CD4-positive, alpha-beta T cell (primary cell): ENCODE measurements around the gene TRIM13. TPM values are rescaled to one million over a fixed set of nuclear protein-coding genes. Genes with fewer than 3 reads are reported as not detected.
A peak's percentile ranks its signal among the peaks of the same experiment; 100 is the strongest.
"Not testable (repeated sequence)": the region's sequence is repeated elsewhere in the genome, so short reads cannot be mapped to it uniquely, and the experiment has no call there.

Experiments used
- ATAC-seq: fragments of 200-7000 bp; cut with Tn5 transposase; one replicate; pipeline ENCODE4 v1.10.0; 2022; ENCODE audit warnings: mild to moderate bottlenecking; ENCODE audit not compliant: poor library complexity
- CTCF ChIA-PET: fragments of 350-600 bp; sonication (Branson Sonifier 250); formaldehyde crosslinking; loops from one replicate; lab custom pipeline; 2021; ENCODE audit warnings: antibody characterized with exemption, inconsistent platforms; lab: Charles Lee
- POLR2A ChIA-PET: fragments of 350-600 bp; sonication (Branson Sonifier 250); formaldehyde crosslinking; loops from one replicate; lab custom pipeline; 2021; ENCODE audit warnings: antibody characterized with exemption, inconsistent platforms; lab: Charles Lee
- DNase-seq, 14 experiments: peaks; one replicate each; pipeline ENCODE4 v3.0.0-alpha.2; 2013 to 2020; ENCODE audit warnings: mixed read lengths in 2 of 14
- H3K27ac ChIP-seq, 2 donors: one replicate each; pipeline versions ENCODE4 v1.5.1 to v1.7.0; 2013; ENCODE audit warnings: low read length in 2 of 2, low read depth in 1 of 2, mild to moderate bottlenecking in 1 of 2
- H3K27me3 ChIP-seq, 2 experiments: 1 replicate in 1 of 2; 2 replicates in 1 of 2; pipeline versions ENCODE4 v1.6.1 to v1.7.0; 2013; ENCODE audit warnings: low read length in 2 of 2, control low read depth in 1 of 2, mild to moderate bottlenecking in 1 of 2, moderate library complexity in 1 of 2; ENCODE audit not compliant: insufficient read depth in 2 of 2, control insufficient read depth in 1 of 2
- H3K36me3 ChIP-seq: one replicate; pipeline ENCODE4 v1.6.1; 2013; ENCODE audit warnings: low read length, control low read depth; ENCODE audit not compliant: insufficient read depth
- H3K4me1 ChIP-seq: one replicate; pipeline ENCODE4 v1.6.1; 2013; ENCODE audit warnings: low read length, control low read depth; ENCODE audit not compliant: insufficient read depth
- H3K4me3 ChIP-seq: one replicate; pipeline ENCODE4 v1.5.1; 2013; ENCODE audit warnings: mild to moderate bottlenecking, low read length, moderate library complexity
- H3K9me3 ChIP-seq, 2 experiments: 1 replicate in 1 of 2; 2 replicates in 1 of 2; pipeline versions ENCODE4 v1.6.1 to v1.7.0; 2013; ENCODE audit warnings: low read length in 2 of 2, mild to moderate bottlenecking in 2 of 2, control low read depth in 1 of 2, moderate library complexity in 1 of 2; ENCODE audit not compliant: control insufficient read depth in 1 of 2, insufficient read depth in 1 of 2
- H3K27ac Mint-ChIP-seq: one replicate; pipeline ENCODE4 v1.8.0; 2020; ENCODE audit warnings: mixed read lengths
- H3K27me3 Mint-ChIP-seq: one replicate; pipeline ENCODE4 v1.8.0; 2021; ENCODE audit warnings: mixed read lengths
- H3K36me3 Mint-ChIP-seq: one replicate; pipeline ENCODE4 v1.8.0; 2021; ENCODE audit warnings: low read depth, mixed read lengths
- H3K4me1 Mint-ChIP-seq: one replicate; pipeline ENCODE4 v1.8.0; 2021; ENCODE audit warnings: low read depth, mixed read lengths
- H3K4me3 Mint-ChIP-seq: one replicate; pipeline ENCODE4 v1.8.0; 2020; ENCODE audit warnings: mild to moderate bottlenecking, mixed read lengths
- H3K9me3 Mint-ChIP-seq: one replicate; pipeline ENCODE4 v1.8.0; 2020; ENCODE audit warnings: mixed read lengths
- intact Hi-C, 2 experiments: fragments of 100-400 bp; cut with DNase I in 1 of 2; cut with micrococcal nuclease in 1 of 2; formaldehyde crosslinking; loops; one replicate each; pipeline versions ENCODE4 v1.15.1 to v1.9.0; 2023 to 2025; cut with DNase I, micrococcal nuclease
- polyA plus RNA-seq, 2 donors: library from polyadenylated mRNA; unstranded; fragments of 120-200 nt; gene quantifications; one replicate each; pipeline ENCODE4 v1.2.1, GENCODE V29; 2013
- total RNA-seq, 174 experiments: library from RNA in 2 of 174; stranded (reverse) in 2 of 174; gene quantifications; one replicate each; pipeline ENCODE4 v1.2.3 and lab custom pipeline; 2021 to 2026
- TF ChIP-seq, protein P1 (sequence below): fragments of 200-600 bp; IDR thresholded peaks from one replicate; pipeline ENCODE4 v1.8.0; 2022; ENCODE audit warnings: antibody characterized with exemption, mild to moderate bottlenecking

The TRIM13 gene, protein sequence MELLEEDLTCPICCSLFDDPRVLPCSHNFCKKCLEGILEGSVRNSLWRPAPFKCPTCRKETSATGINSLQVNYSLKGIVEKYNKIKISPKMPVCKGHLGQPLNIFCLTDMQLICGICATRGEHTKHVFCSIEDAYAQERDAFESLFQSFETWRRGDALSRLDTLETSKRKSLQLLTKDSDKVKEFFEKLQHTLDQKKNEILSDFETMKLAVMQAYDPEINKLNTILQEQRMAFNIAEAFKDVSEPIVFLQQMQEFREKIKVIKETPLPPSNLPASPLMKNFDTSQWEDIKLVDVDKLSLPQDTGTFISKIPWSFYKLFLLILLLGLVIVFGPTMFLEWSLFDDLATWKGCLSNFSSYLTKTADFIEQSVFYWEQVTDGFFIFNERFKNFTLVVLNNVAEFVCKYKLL
- total RNA-seq (10 to 100 TPM; 32.5 to 32.9 TPM), total RNA-seq (lab: John Stamatoyannopoulos, UW) (21.4 to 81.9 (median 45.1) reads per million in 172 experiments)
- 19.0 TPM for polyA plus RNA-seq (2013, experiment 1 of 2)
- 18.8 TPM for polyA plus RNA-seq (2013, experiment 2 of 2)

DNA sequence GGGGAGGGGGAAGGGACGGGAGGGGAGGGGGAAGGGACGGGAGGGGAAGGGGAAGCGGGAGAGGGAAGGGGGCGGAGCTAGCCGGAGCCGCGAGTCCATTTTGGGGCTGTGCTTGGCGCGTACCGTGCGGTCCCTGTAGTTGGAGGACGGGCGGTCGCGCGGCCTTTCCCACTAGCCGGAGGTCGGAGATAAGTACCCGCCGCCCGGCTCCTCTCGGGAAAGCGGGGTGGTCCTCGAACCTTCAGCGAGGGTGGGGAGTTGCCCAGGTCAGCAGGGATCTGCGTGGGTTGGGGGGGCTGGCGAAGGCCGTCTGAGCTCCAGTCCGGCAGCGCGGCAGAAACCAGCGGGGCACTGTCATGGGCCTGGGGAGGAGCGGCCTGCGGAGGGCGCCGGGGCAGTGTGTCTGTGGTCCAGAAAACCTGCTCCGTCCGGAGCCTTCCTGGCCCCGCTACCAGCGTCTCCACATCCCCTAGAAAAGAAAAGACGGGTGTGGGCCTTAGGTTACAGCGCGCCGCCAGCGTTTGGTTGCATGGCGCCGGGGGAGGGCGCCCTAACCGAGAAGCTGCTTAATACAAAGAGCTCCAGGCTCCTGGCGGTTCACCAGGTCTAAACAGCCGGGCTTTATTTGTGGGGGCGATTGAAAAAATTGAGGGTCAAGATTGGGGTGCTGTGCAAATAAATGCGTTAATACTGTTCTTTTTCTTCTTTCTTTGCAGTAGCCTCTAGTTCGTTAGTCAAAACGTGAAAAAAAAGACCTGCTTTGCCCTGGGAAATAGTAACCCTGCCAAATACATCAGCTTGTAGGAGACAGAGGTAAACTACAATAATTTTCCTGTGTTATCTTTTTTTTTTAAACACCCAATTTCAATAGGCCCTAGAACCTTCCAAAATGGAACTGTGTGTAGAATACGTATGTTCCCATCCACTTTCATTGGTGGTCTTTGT is at the start of gene TRIM13:
Gene TRIM13, plus strand, starts transcription at position 92 of the 945 bp plus-strand sequence. CDS start 14,899 bp downstream, outside the sequence.
- Mint-ChIP-seq H3K4me3 (peak within 1 kb of the TSS; percentile 97), H3K27me3 (no peaks in the 10 kb centered on the region), H3K9me3 (no peaks in the 10 kb centered on the region), H3K27ac (peak within 1 kb of the TSS; percentile 90), H3K36me3 (peaks cover 59% of the 10 kb centered on the region), H3K4me1 (peaks cover 56% of the 10 kb centered on the region)
- DNase-seq (peak; percentile 72 to 91 (median 80)), ATAC-seq (peak; percentile 83)
- peak within 1 kb of the TSS; percentile 96 for H3K4me3 ChIP-seq
- H3K27ac ChIP-seq: peak within 1 kb of the TSS; percentile 91
- ChIA-PET CTCF (interaction anchor here (0.6 to 3.5 kb wide), 45 partner anchors 11 to 917 kb away, joined by 3 to 57 read pairs (median 4); partner anchors contain the start of genes KCNRG, RNASEH2B and SPRYD7), POLR2A (interaction anchor here (0.6 to 4.1 kb wide), 57 partner anchors 9 to 1800 kb away, joined by 3 to 232 read pairs (median 4); partner anchors contain the start of genes CAB39L, INTS6, KCNRG and KPNA3)
- peaks cover 32% of the 10 kb centered on the region for H3K4me1 ChIP-seq
- TF ChIP-seq, protein P1, sequence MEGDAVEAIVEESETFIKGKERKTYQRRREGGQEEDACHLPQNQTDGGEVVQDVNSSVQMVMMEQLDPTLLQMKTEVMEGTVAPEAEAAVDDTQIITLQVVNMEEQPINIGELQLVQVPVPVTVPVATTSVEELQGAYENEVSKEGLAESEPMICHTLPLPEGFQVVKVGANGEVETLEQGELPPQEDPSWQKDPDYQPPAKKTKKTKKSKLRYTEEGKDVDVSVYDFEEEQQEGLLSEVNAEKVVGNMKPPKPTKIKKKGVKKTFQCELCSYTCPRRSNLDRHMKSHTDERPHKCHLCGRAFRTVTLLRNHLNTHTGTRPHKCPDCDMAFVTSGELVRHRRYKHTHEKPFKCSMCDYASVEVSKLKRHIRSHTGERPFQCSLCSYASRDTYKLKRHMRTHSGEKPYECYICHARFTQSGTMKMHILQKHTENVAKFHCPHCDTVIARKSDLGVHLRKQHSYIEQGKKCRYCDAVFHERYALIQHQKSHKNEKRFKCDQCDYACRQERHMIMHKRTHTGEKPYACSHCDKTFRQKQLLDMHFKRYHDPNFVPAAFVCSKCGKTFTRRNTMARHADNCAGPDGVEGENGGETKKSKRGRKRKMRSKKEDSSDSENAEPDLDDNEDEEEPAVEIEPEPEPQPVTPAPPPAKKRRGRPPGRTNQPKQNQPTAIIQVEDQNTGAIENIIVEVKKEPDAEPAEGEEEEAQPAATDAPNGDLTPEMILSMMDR: peak; percentile 95
- no peaks in the 10 kb centered on the region for H3K9me3 ChIP-seq
- H3K36me3 ChIP-seq: peaks cover 34% of the 10 kb centered on the region
- H3K27me3 ChIP-seq: no peaks in the 10 kb centered on the region
- intact Hi-C loops: loop anchor here (1.0 to 10.0 kb wide), 8 partner anchors 61 to 1458 kb away; partner anchors contain the start of genes INTS6 (in 1 of the 2) and SPRYD7 (in 1 of the 2)

DNA sequence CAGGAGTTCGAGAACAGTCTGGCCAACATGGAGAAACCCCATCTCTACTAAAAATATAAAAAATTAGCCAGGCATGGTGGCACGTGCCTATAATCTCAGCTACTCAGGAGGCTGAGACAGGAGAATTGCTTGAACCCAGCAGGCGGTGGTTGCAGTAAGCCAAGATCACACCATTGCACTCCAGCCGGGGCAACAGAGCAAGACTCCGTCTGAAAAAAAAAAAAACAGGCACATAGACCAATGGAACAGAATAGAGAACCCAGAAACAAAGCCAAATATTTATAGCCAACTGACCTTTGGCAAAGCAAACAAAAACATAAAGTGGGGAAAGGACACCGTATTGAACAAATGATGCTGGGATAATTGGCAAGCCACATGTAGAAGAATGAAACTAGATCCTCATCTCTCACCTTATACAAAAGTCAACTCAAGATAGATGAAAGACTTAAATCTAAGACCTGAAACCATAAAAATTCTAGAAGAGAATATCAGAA is 48.0 kb upstream of the TRIM13 start:
- H3K36me3 Mint-ChIP-seq, H3K27me3 Mint-ChIP-seq, intact Hi-C loops, CTCF ChIA-PET, H3K9me3 ChIP-seq, DNase-seq, H3K4me1 ChIP-seq, H3K4me3 Mint-ChIP-seq, H3K27me3 ChIP-seq, H3K27ac Mint-ChIP-seq, H3K9me3 Mint-ChIP-seq, ATAC-seq, H3K4me3 ChIP-seq, H3K27ac ChIP-seq, POLR2A ChIA-PET, H3K4me1 Mint-ChIP-seq, H3K36me3 ChIP-seq: not testable (repeated sequence)

GRCh38 chr13:49951754-49952535 is 44.9 kb upstream of the TRIM13 start:
- Histone ChIP-seq H3K27me3 (peaks cover 0 to under 1% of the 10 kb centered on the region in 2 experiments), H3K27ac (no peak overlapping the region), H3K4me3 (no peak overlapping the region), H3K4me1 (no peaks in the 10 kb centered on the region), H3K36me3 (no peaks in the 10 kb centered on the region), H3K9me3 (peaks cover 0 to 3% of the 10 kb centered on the region in 2 experiments)
- intact Hi-C loops: no loop called here
- H3K36me3 Mint-ChIP-seq: no peaks in the 10 kb centered on the region
- CTCF ChIA-PET: no interaction called here
- TF ChIP-seq, protein P1: no peak
- peaks cover 6% of the 10 kb centered on the region for H3K9me3 Mint-ChIP-seq
- POLR2A ChIA-PET: no interaction called here
- DNase-seq: no peak
- no peaks in the 10 kb centered on the region for H3K27me3 Mint-ChIP-seq
- no peak overlapping the region for H3K27ac Mint-ChIP-seq
- no peaks in the 10 kb centered on the region for H3K4me1 Mint-ChIP-seq
- H3K4me3 Mint-ChIP-seq: no peak overlapping the region
- no peak for ATAC-seq
